Sigmoid colon (tissue), 7 donors: Measurements from ENCODE around the gene MOB3A. TPM values are rescaled to one million over a fixed set of nuclear protein-coding genes. Genes with fewer than 3 reads are reported as not detected.

Experiments used
- DNase-seq: peaks from one replicate; pipeline ENCODE4 v3.0.0-alpha.2; 2019
- H3K27ac ChIP-seq, 4 donors: fragments of 200-600 bp; sonication (generic); one replicate each; pipeline ENCODE4 v1.5.1; 2016 to 2019; ENCODE audit warnings: mild to moderate bottlenecking in 1 of 4
- H3K27me3 ChIP-seq, 3 donors: fragments of 200-600 bp; sonication (generic); one replicate each; pipeline ENCODE4 v1.5.1; 2019; ENCODE audit warnings: mild to moderate bottlenecking in 1 of 3
- H3K36me3 ChIP-seq, 4 donors: fragments of 200-600 bp; sonication (generic); one replicate each; pipeline ENCODE4 v1.5.1; 2016 to 2019
- H3K4me1 ChIP-seq, 4 donors: fragments of 200-600 bp; sonication (generic); one replicate each; pipeline ENCODE4 v1.5.1; 2017 to 2019
- H3K4me3 ChIP-seq, 4 donors: fragments of 200-600 bp; sonication (generic); one replicate each; pipeline ENCODE4 v1.5.1; 2017 to 2019; ENCODE audit warnings: mild to moderate bottlenecking in 2 of 4, moderate library complexity in 1 of 4
- H3K9me3 ChIP-seq, 4 donors: fragments of 200-600 bp in 3 of 4; sonication (generic) in 3 of 4; one replicate each; pipeline versions ENCODE4 v1.5.1 to v1.6.1; 2013 to 2019
- EP300 ChIP-seq, 4 donors: sonication (generic); formaldehyde crosslinking; IDR thresholded peaks; one replicate each; pipeline ENCODE4 v1.6.1; 2017; ENCODE audit warnings: antibody characterized with exemption in 4 of 4
- POLR2A ChIP-seq, 2 donors: fragments of 450-650 bp; IDR thresholded peaks; one replicate each; pipeline ENCODE4 v1.6.1; 2016; ENCODE audit warnings: antibody characterized with exemption in 2 of 2, mild to moderate bottlenecking in 2 of 2, moderate library complexity in 2 of 2
- POLR2AphosphoS5 ChIP-seq, 4 donors: sonication (generic); formaldehyde crosslinking; IDR thresholded peaks; one replicate each; pipeline ENCODE4 v1.6.1; 2017; ENCODE audit warnings: antibody characterized with exemption in 4 of 4
- WGBS, 2 donors: extraction: QIAGEN DNeasy Blood & Tissue Kit; methylation state at CpG; one replicate each; pipeline ENCODE4 v1.1.7; 2013; 5-methylcytosine and 5-hydroxymethylcytosine counted together
- intact Hi-C: fragments of 100-400 bp; cut with DNase I; formaldehyde crosslinking; loops from one replicate; pipeline ENCODE4 v1.15.1; 2023
- polyA plus RNA-seq, 3 donors: library from polyadenylated mRNA; stranded (reverse); fragments of 200-250 nt; gene quantifications; one replicate each; pipeline ENCODE4 v1.2.3, GENCODE V29; 2013
- total RNA-seq, 4 donors: library from RNA; depleted of rRNA; stranded (reverse); fragments of >200 nt; gene quantifications; one replicate each; pipeline ENCODE4 v1.1.0, GENCODE V29; 2016
- TF ChIP-seq, protein P1 (sequence below), 4 experiments: fragments of 450-650 bp in 3 of 4; fragments of 200-600 bp in 1 of 4; IDR thresholded peaks; one replicate each; pipeline ENCODE4 v1.5.1; 2016 to 2019; ENCODE audit warnings: antibody characterized with exemption in 4 of 4, mild to moderate bottlenecking in 3 of 4, moderate library complexity in 2 of 4
- donor health status: healthy with polysubstance abuse.
- donor health status: Bipolar disorder and iron deficiency.
- donor health status: healthy.

The MOB3A gene
- total and polyA plus RNA-seq, 7 donors: 14.4 to 65.4 (median 28.6) TPM

GRCh38 chr19:2059422-2060201 lies 36.5 kb downstream of the MOB3A start:
- TF ChIP-seq POLR2AphosphoS5 (IDR thresholded peaks at IDR 0.05): peak; percentile 31 to 65 (median 50)
- no peak for TF ChIP-seq EP300 (IDR thresholded peaks at IDR 0.05)
- TF ChIP-seq, protein P1, sequence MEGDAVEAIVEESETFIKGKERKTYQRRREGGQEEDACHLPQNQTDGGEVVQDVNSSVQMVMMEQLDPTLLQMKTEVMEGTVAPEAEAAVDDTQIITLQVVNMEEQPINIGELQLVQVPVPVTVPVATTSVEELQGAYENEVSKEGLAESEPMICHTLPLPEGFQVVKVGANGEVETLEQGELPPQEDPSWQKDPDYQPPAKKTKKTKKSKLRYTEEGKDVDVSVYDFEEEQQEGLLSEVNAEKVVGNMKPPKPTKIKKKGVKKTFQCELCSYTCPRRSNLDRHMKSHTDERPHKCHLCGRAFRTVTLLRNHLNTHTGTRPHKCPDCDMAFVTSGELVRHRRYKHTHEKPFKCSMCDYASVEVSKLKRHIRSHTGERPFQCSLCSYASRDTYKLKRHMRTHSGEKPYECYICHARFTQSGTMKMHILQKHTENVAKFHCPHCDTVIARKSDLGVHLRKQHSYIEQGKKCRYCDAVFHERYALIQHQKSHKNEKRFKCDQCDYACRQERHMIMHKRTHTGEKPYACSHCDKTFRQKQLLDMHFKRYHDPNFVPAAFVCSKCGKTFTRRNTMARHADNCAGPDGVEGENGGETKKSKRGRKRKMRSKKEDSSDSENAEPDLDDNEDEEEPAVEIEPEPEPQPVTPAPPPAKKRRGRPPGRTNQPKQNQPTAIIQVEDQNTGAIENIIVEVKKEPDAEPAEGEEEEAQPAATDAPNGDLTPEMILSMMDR (IDR thresholded peaks at IDR 0.05): no peak
- Histone ChIP-seq H3K4me3 (peak overlapping the region in 3 of 4 donors; percentile 14 to 89 (median 73)), H3K9me3 (no peaks in the 10 kb centered on the region), H3K27me3 (no peaks in the 10 kb centered on the region), H3K36me3 (no peaks in the 10 kb centered on the region), H3K27ac (peak overlapping the region; percentile 95 to 100 (median 100)), H3K4me1 (peaks cover 0 to 76% (median 71%) of the 10 kb centered on the region in 4 donors)
- DNase-seq: peak; percentile 89
- intact Hi-C loops: loop anchor here (2.0 kb wide), 2 partner anchors 35 to 43 kb away; no protein-coding TSS in a partner anchor
- 13 to 53% methylated on average over 24 of the region's 24 CpGs for WGBS, 2 donors

DNA sequence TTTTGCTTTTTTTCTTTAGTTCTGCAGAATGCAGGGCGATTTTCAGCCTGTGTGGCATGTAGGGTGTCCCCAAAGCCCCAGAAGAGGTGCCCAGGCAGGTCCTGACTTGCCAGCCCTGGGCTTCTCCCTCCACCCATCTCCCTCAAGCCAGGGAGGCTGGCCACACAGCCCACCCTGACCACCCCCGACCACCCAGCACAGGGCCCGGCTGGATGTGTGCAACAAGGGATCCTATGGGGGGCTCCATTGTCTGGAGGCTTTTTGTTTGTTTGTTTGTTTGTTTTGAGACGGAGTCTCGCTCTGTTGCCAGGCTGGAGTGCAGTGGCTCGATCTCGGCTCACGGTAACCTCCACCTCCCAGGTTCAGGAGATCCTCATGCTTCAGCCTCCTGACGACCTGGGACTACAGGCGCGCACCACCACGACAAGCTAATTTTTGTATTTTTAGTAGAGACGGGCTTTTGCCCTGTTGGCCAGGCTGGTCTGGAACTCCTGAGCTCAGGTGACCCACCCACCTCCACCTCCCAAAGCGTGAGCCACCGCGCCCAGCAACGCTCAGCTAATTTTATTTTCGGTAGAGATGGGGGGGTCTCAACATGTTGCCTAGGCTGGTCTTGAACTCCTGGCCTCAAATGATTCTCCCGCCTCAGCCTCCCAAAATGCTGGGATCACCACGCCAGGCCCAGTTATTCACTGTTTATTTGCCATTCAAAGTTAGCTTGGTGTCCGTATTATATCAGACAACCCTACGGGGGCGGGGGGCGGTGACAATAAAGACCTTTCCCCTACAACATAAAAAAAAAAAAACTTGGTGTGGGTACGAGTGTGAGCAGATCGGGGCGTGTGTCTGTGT lies 37.3 kb downstream of the MOB3A start:
- DNase-seq: no peak
- no peak for TF ChIP-seq EP300 (IDR thresholded peaks at IDR 0.05)
- no peak for TF ChIP-seq POLR2AphosphoS5 (IDR thresholded peaks at IDR 0.05)
- TF ChIP-seq, protein P1 (IDR thresholded peaks at IDR 0.05): no peak
- no peak for TF ChIP-seq POLR2A (IDR thresholded peaks at IDR 0.05)
- 64 to 84% methylated on average over 27 of the region's 27 CpGs for WGBS, 2 donors
- no peaks in the 10 kb centered on the region for H3K27me3 ChIP-seq
- peak overlapping the region in 1 of 4 donors; percentile 14 for H3K4me3 ChIP-seq
- intact Hi-C loops: no loop called here
- H3K9me3 ChIP-seq: no peaks in the 10 kb centered on the region
- peak overlapping the region; percentile 95 to 100 (median 100) for H3K27ac ChIP-seq
- H3K36me3 ChIP-seq: no peaks in the 10 kb centered on the region
- H3K4me1 ChIP-seq: peaks cover 0 to 69% (median 65%) of the 10 kb centered on the region in 4 donors

GRCh38 chr19:2057484-2058469 lies 38.3 kb downstream of the MOB3A start:
- H3K4me3 ChIP-seq: no peak overlapping the region
- H3K27me3 ChIP-seq: no peaks in the 10 kb centered on the region
- H3K4me1 ChIP-seq: peaks cover 0 to 63% (median 61%) of the 10 kb centered on the region in 4 donors
- no peaks in the 10 kb centered on the region for H3K36me3 ChIP-seq
- 82 to 90% methylated on average over 23 of the region's 23 CpGs for WGBS, 2 donors
- H3K27ac ChIP-seq: peak overlapping the region; percentile 95 to 100 (median 100)
- intact Hi-C loops: no loop called here
- H3K9me3 ChIP-seq: no peaks in the 10 kb centered on the region
- no peak for DNase-seq
- TF ChIP-seq, protein P1 (IDR thresholded peaks at IDR 0.05): no peak
- TF ChIP-seq POLR2A (IDR thresholded peaks at IDR 0.05) (no peak), EP300 (IDR thresholded peaks at IDR 0.05) (no peak), POLR2AphosphoS5 (IDR thresholded peaks at IDR 0.05) (no peak)

- DNase-seq: no peak
- Histone ChIP-seq H3K27ac (peak overlapping the region; percentile 95 to 100 (median 100)), H3K36me3 (no peaks in the 10 kb centered on the region), H3K27me3 (no peaks in the 10 kb centered on the region), H3K4me3 (no peak overlapping the region), H3K9me3 (no peaks in the 10 kb centered on the region), H3K4me1 (peaks cover 0 to 62% (median 59%) of the 10 kb centered on the region in 4 donors)
- 45 to 53% methylated on average over 5 of the region's 5 CpGs for WGBS, 2 donors
- intact Hi-C loops: no loop called here
- TF ChIP-seq, protein P1 (IDR thresholded peaks at IDR 0.05): no peak
- TF ChIP-seq EP300 (IDR thresholded peaks at IDR 0.05) (no peak), POLR2AphosphoS5 (IDR thresholded peaks at IDR 0.05) (no peak), POLR2A (IDR thresholded peaks at IDR 0.05) (no peak)
These were observed 39.3 kb downstream of the MOB3A start for GRCh38 chr19:2056837-2057192.
